ENCODE measurements around the gene RPP30.

DNA sequence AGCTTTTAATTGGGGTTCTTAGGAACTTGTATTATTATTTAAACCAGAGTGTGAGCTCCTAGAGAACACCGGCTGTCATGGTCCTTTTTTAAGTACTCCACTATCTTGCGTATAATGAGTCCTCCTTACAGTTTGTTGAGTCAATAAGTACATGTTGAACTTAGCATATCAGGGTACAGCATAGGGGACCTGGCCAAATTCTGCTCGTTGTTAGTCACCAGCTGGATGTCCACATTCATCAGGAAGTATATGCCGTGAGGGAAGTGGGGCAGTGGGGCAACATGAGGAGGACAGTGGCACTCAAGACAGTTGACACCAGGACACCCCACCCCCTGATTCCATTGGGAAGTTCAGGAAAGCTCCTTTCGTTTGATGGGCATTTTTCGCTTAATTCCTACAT lies 16.6 kb downstream of the RPP30 start:
- TF ChIP-seq, protein P1, sequence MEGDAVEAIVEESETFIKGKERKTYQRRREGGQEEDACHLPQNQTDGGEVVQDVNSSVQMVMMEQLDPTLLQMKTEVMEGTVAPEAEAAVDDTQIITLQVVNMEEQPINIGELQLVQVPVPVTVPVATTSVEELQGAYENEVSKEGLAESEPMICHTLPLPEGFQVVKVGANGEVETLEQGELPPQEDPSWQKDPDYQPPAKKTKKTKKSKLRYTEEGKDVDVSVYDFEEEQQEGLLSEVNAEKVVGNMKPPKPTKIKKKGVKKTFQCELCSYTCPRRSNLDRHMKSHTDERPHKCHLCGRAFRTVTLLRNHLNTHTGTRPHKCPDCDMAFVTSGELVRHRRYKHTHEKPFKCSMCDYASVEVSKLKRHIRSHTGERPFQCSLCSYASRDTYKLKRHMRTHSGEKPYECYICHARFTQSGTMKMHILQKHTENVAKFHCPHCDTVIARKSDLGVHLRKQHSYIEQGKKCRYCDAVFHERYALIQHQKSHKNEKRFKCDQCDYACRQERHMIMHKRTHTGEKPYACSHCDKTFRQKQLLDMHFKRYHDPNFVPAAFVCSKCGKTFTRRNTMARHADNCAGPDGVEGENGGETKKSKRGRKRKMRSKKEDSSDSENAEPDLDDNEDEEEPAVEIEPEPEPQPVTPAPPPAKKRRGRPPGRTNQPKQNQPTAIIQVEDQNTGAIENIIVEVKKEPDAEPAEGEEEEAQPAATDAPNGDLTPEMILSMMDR (IDR thresholded peaks at IDR 0.05): no peak
- TF ChIP-seq POLR2A (IDR thresholded peaks at IDR 0.05): no peak

All from right lobe of liver (tissue), 4 donors.